Caco-2 (cell line): ENCODE results near the gene CST7. TPM values are rescaled to one million over a fixed set of nuclear protein-coding genes. Genes with fewer than 3 reads are reported as not detected.

Experiments used
- BruUV-seq: library from RNA; stranded (reverse); fragments of 400-500 nt; replicated peaks from 2 replicates; lab custom pipeline; 2021; lab: Mats Ljungman, UMichigan
- CTCF ChIA-PET: fragments of 300-600 bp; sonication (Branson Sonifier 250); formaldehyde crosslinking; loops from one replicate; lab custom pipeline; 2022; ENCODE audit warnings: antibody characterized with exemption; lab: Charles Lee
- POLR2A ChIA-PET: fragments of 300-600 bp; sonication (Branson Sonifier 250); formaldehyde crosslinking; loops from one replicate; lab custom pipeline; 2022; ENCODE audit warnings: antibody characterized with exemption; lab: Charles Lee
- DNase-seq, 2 experiments: peaks; one replicate each; pipeline versions ENCODE4 v3.0.0 to v3.0.0-alpha.2; 2020 to 2022
- H3K27me3 ChIP-seq: replicated peaks from 2 replicates; pipeline ENCODE4 v1.6.0; 2011; ENCODE audit warnings: low read length; ENCODE audit not compliant: control insufficient read depth, insufficient read depth
- H3K36me3 ChIP-seq: 2 replicates; pipeline ENCODE4 v1.5.1; 2011; ENCODE audit warnings: low read length; ENCODE audit not compliant: control insufficient read depth, insufficient read depth
- H3K4me1 ChIP-seq: fragments of 250-450 bp; sonication (Bioruptor Pico); 2 replicates; pipeline ENCODE4 v1.5.1; 2020; ENCODE audit warnings: mild to moderate bottlenecking
- H3K4me3 ChIP-seq: 2 replicates; pipeline ENCODE4 v1.5.1; 2011; ENCODE audit warnings: low read depth, mild to moderate bottlenecking, control low read depth, low read length
- H3K9me3 ChIP-seq: fragments of 250-450 bp; sonication (Bioruptor Pico); 2 replicates; pipeline ENCODE4 v1.5.1; 2020; ENCODE audit warnings: mild to moderate bottlenecking, moderate library complexity
- H3K27ac Mint-ChIP-seq: one replicate; pipeline ENCODE4 v1.8.0; 2022; ENCODE audit warnings: mixed read lengths; ENCODE audit not compliant: unreplicated experiment
- H3K27me3 Mint-ChIP-seq: one replicate; pipeline ENCODE4 v1.8.0; 2022; ENCODE audit warnings: mixed read lengths; ENCODE audit not compliant: insufficient read depth, unreplicated experiment
- H3K36me3 Mint-ChIP-seq: one replicate; pipeline ENCODE4 v1.8.0; 2022; ENCODE audit warnings: mild to moderate bottlenecking, mixed read lengths; ENCODE audit not compliant: insufficient read depth, unreplicated experiment
- H3K4me1 Mint-ChIP-seq: one replicate; pipeline ENCODE4 v1.8.0; 2022; ENCODE audit warnings: low read depth, mixed read lengths; ENCODE audit not compliant: unreplicated experiment
- H3K4me3 Mint-ChIP-seq: one replicate; pipeline ENCODE4 v1.8.0; 2022; ENCODE audit warnings: mild to moderate bottlenecking, moderate library complexity, mixed read lengths; ENCODE audit not compliant: unreplicated experiment
- H3K9me3 Mint-ChIP-seq: one replicate; pipeline ENCODE4 v1.8.0; 2022; ENCODE audit warnings: mixed read lengths; ENCODE audit not compliant: unreplicated experiment
- CTCF ChIP-seq, 2 experiments: fragments of 200-600 bp in 1 of 2; IDR thresholded peaks; 1 replicate in 1 of 2; 2 replicates in 1 of 2; pipeline versions ENCODE4 v1.5.1 to v1.8.0; 2011 to 2022; ENCODE audit warnings: antibody characterized with exemption in 1 of 2, control low read depth in 1 of 2, inconsistent platforms in 1 of 2, low read depth in 1 of 2, low read length in 1 of 2, mild to moderate bottlenecking in 1 of 2, moderate library complexity in 1 of 2; ENCODE audit not compliant: insufficient read depth in 1 of 2, severe bottlenecking in 1 of 2, unreplicated experiment in 1 of 2
- intact Hi-C: fragments of 100-400 bp; cut with micrococcal nuclease; formaldehyde crosslinking; loops from one replicate; pipeline ENCODE4 v1.10.0; 2022; ENCODE audit not compliant: unreplicated experiment
- total RNA-seq: library from RNA; stranded (reverse); gene quantifications from 2 replicates; pipeline ENCODE4 v1.2.3, GENCODE V29; 2022

Gene CST7
- total RNA-seq, 1 experiment from 2014 or later: not detected

GRCh38 chr20:24955045-24955444 is 6.0 kb downstream of the CST7 start:
- Histone ChIP-seq H3K9me3 (no peaks in the 10 kb centered on the region), H3K4me1 (no peaks in the 10 kb centered on the region), H3K36me3 (no peaks in the 10 kb centered on the region), H3K4me3 (no peak overlapping the region), H3K27me3 (no peaks in the 10 kb centered on the region)
- no peak for TF ChIP-seq CTCF (IDR thresholded peaks at IDR 0.05; ENCODE audit: insufficient read depth in 1 of 2, low read depth in 1 of 2, low read length in 1 of 2, severe bottlenecking in 1 of 2, unreplicated experiment in 1 of 2)
- Mint-ChIP-seq H3K9me3 (no peaks in the 10 kb centered on the region), H3K36me3 (peaks cover 19% of the 10 kb centered on the region), H3K27ac (no peak overlapping the region), H3K4me3 (no peak overlapping the region), H3K27me3 (no peaks in the 10 kb centered on the region), H3K4me1 (no peaks in the 10 kb centered on the region)
- no peak for DNase-seq
- POLR2A ChIA-PET: no interaction called here
- no TSS peak for BruUV-seq
- intact Hi-C loops: no loop called here
- CTCF ChIA-PET: interaction anchor here (0.7 kb wide), 2 partner anchors 18 to 25 kb away, joined by 3 to 4 read pairs; no protein-coding TSS in a partner anchor

GRCh38 chr20:24956001-24956841 is 7.2 kb downstream of the CST7 start:
- POLR2A ChIA-PET: no interaction called here
- Histone ChIP-seq H3K27me3 (no peaks in the 10 kb centered on the region), H3K4me1 (0 out of 2 replicates have a peak, but pooled peaks cover 2% of the 10 kb centered on the region), H3K9me3 (no peaks in the 10 kb centered on the region), H3K36me3 (no peaks in the 10 kb centered on the region), H3K4me3 (no peak overlapping the region)
- Mint-ChIP-seq H3K27ac (no peak overlapping the region), H3K4me3 (no peak overlapping the region), H3K27me3 (no peaks in the 10 kb centered on the region), H3K4me1 (no peaks in the 10 kb centered on the region), H3K36me3 (peaks cover 19% of the 10 kb centered on the region), H3K9me3 (no peaks in the 10 kb centered on the region)
- TF ChIP-seq CTCF (IDR thresholded peaks at IDR 0.05; ENCODE audit: insufficient read depth in 1 of 2, low read depth in 1 of 2, low read length in 1 of 2, severe bottlenecking in 1 of 2, unreplicated experiment in 1 of 2): no peak
- no TSS peak for BruUV-seq
- DNase-seq: no peak
- intact Hi-C loops: no loop called here
- CTCF ChIA-PET: interaction anchor here (0.5 kb wide), 1 partner anchor 380 kb away, joined by 4 read pairs; no protein-coding TSS in a partner anchor

GRCh38 chr20:24957326-24958016 is 8.4 kb downstream of the CST7 start:
- Histone ChIP-seq H3K4me1 (0 out of 2 replicates have a peak, but pooled peaks cover 2% of the 10 kb centered on the region), H3K36me3 (no peaks in the 10 kb centered on the region), H3K9me3 (no peaks in the 10 kb centered on the region), H3K4me3 (no peak overlapping the region), H3K27me3 (no peaks in the 10 kb centered on the region)
- Mint-ChIP-seq H3K27me3 (no peaks in the 10 kb centered on the region), H3K27ac (no peak overlapping the region), H3K4me1 (no peaks in the 10 kb centered on the region), H3K36me3 (peaks cover 22% of the 10 kb centered on the region), H3K4me3 (no peak overlapping the region), H3K9me3 (no peaks in the 10 kb centered on the region)
- no peak for TF ChIP-seq CTCF (IDR thresholded peaks at IDR 0.05; ENCODE audit: insufficient read depth in 1 of 2, low read depth in 1 of 2, low read length in 1 of 2, severe bottlenecking in 1 of 2, unreplicated experiment in 1 of 2)
- no TSS peak for BruUV-seq
- intact Hi-C loops: no loop called here
- no peak for DNase-seq
- CTCF ChIA-PET: no interaction called here
- POLR2A ChIA-PET: no interaction called here
